Activated T-cell treated with anti-CD3 and anti-CD28 coated beads for 4 hours (primary cell): ENCODE results near the gene UCN2.

Experiments
- DNase-seq: peaks from one replicate; pipeline ENCODE4 v3.0.0-alpha.2; 2020

The UCN2 gene

GRCh38 chr3:48588230-48588629, 24.6 kb upstream of the UCN2 start:
- no peak for DNase-seq

GRCh38 chr3:48587686-48588085, 24.1 kb upstream of the UCN2 start:
- no peak for DNase-seq

- DNase-seq: no peak
These were observed 21.8 kb upstream of the UCN2 start for GRCh38 chr3:48585411-48585810.

GRCh38 chr3:48584836-48585235, 21.3 kb upstream of the UCN2 start:
- DNase-seq: no peak

GRCh38 chr3:48581621-48582481, 18.3 kb upstream of the UCN2 start:
- DNase-seq: no peak

GRCh38 chr3:48576647-48577046, 13.1 kb upstream of the UCN2 start:
- DNase-seq: no peak

- no peak for DNase-seq
These were observed 11.8 kb upstream of the UCN2 start for GRCh38 chr3:48575366-48575765.

- no peak for DNase-seq
These were observed 10.5 kb upstream of the UCN2 start for GRCh38 chr3:48573973-48574585.

GRCh38 chr3:48572517-48572916, 8.9 kb upstream of the UCN2 start:
- DNase-seq: no peak

GRCh38 chr3:48571938-48572337, 8.4 kb upstream of the UCN2 start:
- no peak for DNase-seq

- DNase-seq: no peak
These were observed 6.3 kb upstream of the UCN2 start for GRCh38 chr3:48569808-48570450.

GRCh38 chr3:48569400-48569799, 5.8 kb upstream of the UCN2 start:
- no peak for DNase-seq

GRCh38 chr3:48568476-48568875, 4.9 kb upstream of the UCN2 start:
- no peak for DNase-seq

- no peak for DNase-seq
These were observed 3.9 kb upstream of the UCN2 start for GRCh38 chr3:48567500-48567899.

GRCh38 chr3:48567090-48567489, 3.5 kb upstream of the UCN2 start:
- no peak for DNase-seq

- DNase-seq: no peak
These were observed 2.8 kb upstream of the UCN2 start for GRCh38 chr3:48566401-48566760.

GRCh38 chr3:48565591-48566400, 2.2 kb upstream of the UCN2 start:
- no peak for DNase-seq

GRCh38 chr3:48565186-48565585, 1.6 kb upstream of the UCN2 start:
- no peak for DNase-seq

GRCh38 chr3:48564667-48565066, 1.1 kb upstream of the UCN2 start:
- DNase-seq: no peak

- DNase-seq: no peak
These were observed 441 bp upstream of the UCN2 start for GRCh38 chr3:48564022-48564421.

- no peak for DNase-seq
These were observed 1.1 kb downstream of the UCN2 start for GRCh38 chr3:48562367-48563095.

- no peak for DNase-seq
These were observed 2.4 kb downstream of the UCN2 start for GRCh38 chr3:48561045-48561736.
